HG03575 (cell line): ENCODE results near the gene LDLRAD3.

Experiments used
- ATAC-seq: cut with Tn5 transposase; IDR thresholded peaks from one replicate; pipeline ENCODE4 v1.9.1; 2021; ENCODE audit not compliant: unreplicated experiment, insufficient number of reproducible peaks, low FRiP score; ENCODE audit errors: extremely low read depth

Gene LDLRAD3

GRCh38 chr11:35980686-35981390, 37.0 kb downstream of the LDLRAD3 start:
- no peak for ATAC-seq

GRCh38 chr11:35981581-35981980, 37.7 kb downstream of the LDLRAD3 start:
- no peak for ATAC-seq

GRCh38 chr11:35982061-35982460, 38.2 kb downstream of the LDLRAD3 start:
- no peak for ATAC-seq

GRCh38 chr11:35983981-35984380, 40.1 kb downstream of the LDLRAD3 start:
- ATAC-seq, result no peak

- ATAC-seq, result no peak
These were observed 43.1 kb downstream of the LDLRAD3 start for GRCh38 chr11:35986947-35987346.

GRCh38 chr11:35990170-35990569, 46.3 kb downstream of the LDLRAD3 start:
- no peak for ATAC-seq

- ATAC-seq, result no peak
These were observed 47.0 kb downstream of the LDLRAD3 start for GRCh38 chr11:35990816-35991215.

GRCh38 chr11:35992548-35992947, 48.7 kb downstream of the LDLRAD3 start:
- ATAC-seq, result no peak

- no peak for ATAC-seq
These were observed 50.6 kb downstream of the LDLRAD3 start for GRCh38 chr11:35994421-35994820.

GRCh38 chr11:35995681-35996271, 51.9 kb downstream of the LDLRAD3 start:
- ATAC-seq, result no peak

GRCh38 chr11:35997902-35998520, 54.1 kb downstream of the LDLRAD3 start:
- ATAC-seq, result no peak

- no peak for ATAC-seq
These were observed 54.8 kb downstream of the LDLRAD3 start for GRCh38 chr11:35998634-35999033.

GRCh38 chr11:36000616-36001190, 56.8 kb downstream of the LDLRAD3 start:
- ATAC-seq, result no peak

GRCh38 chr11:36002196-36002595, 58.3 kb downstream of the LDLRAD3 start:
- ATAC-seq, result no peak

- no peak for ATAC-seq
These were observed 58.9 kb downstream of the LDLRAD3 start for GRCh38 chr11:36002796-36003195.

- no peak for ATAC-seq
These were observed 62.7 kb downstream of the LDLRAD3 start for GRCh38 chr11:36006556-36006955.

GRCh38 chr11:36007127-36007655, 63.3 kb downstream of the LDLRAD3 start:
- no peak for ATAC-seq

GRCh38 chr11:36008584-36008983, 64.7 kb downstream of the LDLRAD3 start:
- ATAC-seq, result no peak

- no peak for ATAC-seq
These were observed 65.6 kb downstream of the LDLRAD3 start for GRCh38 chr11:36009473-36009872.
